ENCODE results near the gene METRN.

The METRN gene

GRCh38 chr16:670485-671352, 44.2 kb upstream of the METRN start:
- H3K4me3 ChIP-seq (ENCODE audit: low read depth, low read length), result no peak overlapping the region
- no peak for TF ChIP-seq CTCF (IDR thresholded peaks at IDR 0.05; ENCODE audit: borderline replicate concordance, insufficient read depth, low read depth, low read length)

GRCh38 chr16:671353-672131, 43.4 kb upstream of the METRN start:
- no peak for TF ChIP-seq CTCF (IDR thresholded peaks at IDR 0.05; ENCODE audit: borderline replicate concordance, insufficient read depth, low read depth, low read length)

GRCh38 chr16:672371-672770, 42.5 kb upstream of the METRN start:
- TF ChIP-seq CTCF (IDR thresholded peaks at IDR 0.05; ENCODE audit: borderline replicate concordance, insufficient read depth, low read depth, low read length), result no peak
- H3K4me3 ChIP-seq (ENCODE audit: low read depth, low read length), result no peak overlapping the region

More at GRCh38 chr16:671353-672131, 43.4 kb upstream of the METRN start:
- H3K4me3 ChIP-seq (ENCODE audit: low read depth, low read length), result no peak overlapping the region

- no peak for TF ChIP-seq CTCF (IDR thresholded peaks at IDR 0.05; ENCODE audit: borderline replicate concordance, insufficient read depth, low read depth, low read length)
- no peak overlapping the region for H3K4me3 ChIP-seq (ENCODE audit: low read depth, low read length)
Measured at GRCh38 chr16:672851-673250, 42.1 kb upstream of the METRN start.

- H3K4me3 ChIP-seq (ENCODE audit: low read depth, low read length), result no peak overlapping the region
- no peak for TF ChIP-seq CTCF (IDR thresholded peaks at IDR 0.05; ENCODE audit: borderline replicate concordance, insufficient read depth, low read depth, low read length)
Measured at GRCh38 chr16:673399-673991, 41.4 kb upstream of the METRN start.

GRCh38 chr16:674214-674881, 40.6 kb upstream of the METRN start:
- H3K4me3 ChIP-seq (ENCODE audit: low read depth, low read length), result no peak overlapping the region
- no peak for TF ChIP-seq CTCF (IDR thresholded peaks at IDR 0.05; ENCODE audit: borderline replicate concordance, insufficient read depth, low read depth, low read length)

Data from GM12875 (cell line).